ENCODE results near the gene WTIP. TPM values are rescaled to one million over a fixed set of nuclear protein-coding genes. Genes with fewer than 3 reads are reported as not detected.

Gene WTIP
- total and polyA plus RNA-seq, 2 of the 4 experiments (the other 2 are of a cell fraction) = 30.3 to 48.9 TPM

- H2BK20ac ChIP-seq (ENCODE audit: low read depth, low read length) = no peak overlapping the region
- H3K36me3 ChIP-seq (ENCODE audit: control insufficient read depth, insufficient read depth, low read length) = no peaks in the 10 kb centered on the region
- CTCF ChIA-PET = no interaction called here
- DNase-seq = no peak
- no peak overlapping the region for H2AK9ac ChIP-seq (replicated peaks; ENCODE audit: low read depth, low read length, poor library complexity)
- BruUV-seq (replicated peaks) = no TSS peak
- H2AFZ ChIP-seq (replicated peaks; ENCODE audit: low read length, poor library complexity) = no peak overlapping the region
- no peak overlapping the region for H3K56ac ChIP-seq (ENCODE audit: extremely low read depth, insufficient read depth, low read length)
- no peak overlapping the region for H2AK5ac ChIP-seq (ENCODE audit: low read depth, low read length)
- POLR2A ChIA-PET (ENCODE audit: unreplicated experiment) = no interaction called here
- H3K27me3 ChIP-seq (ENCODE audit: control insufficient read depth, insufficient read depth, low read length) = no peaks in the 10 kb centered on the region
- no peak overlapping the region for H4K8ac ChIP-seq (ENCODE audit: low read depth in 2 of 2, low read length in 2 of 2)
- no peak overlapping the region for H3K9ac ChIP-seq (ENCODE audit: low read depth, low read length)
- ATAC-seq (ENCODE audit: low read depth) = no peak
- no peak overlapping the region for H3K23ac ChIP-seq (ENCODE audit: low read depth, low read length)
- no peak overlapping the region for H3K18ac ChIP-seq (ENCODE audit: low read depth, low read length)
- no peaks in the 10 kb centered on the region for H3K9me1 ChIP-seq (ENCODE audit: insufficient read depth, low read length)
- H3K4me2 ChIP-seq (ENCODE audit: low read depth, low read length) = no peak overlapping the region
- H3K9me3 ChIP-seq (ENCODE audit: control insufficient read depth, insufficient read depth, low read length) = peaks cover 2% of the 10 kb centered on the region; the same call in 1 of the 2 replicates
- TF ChIP-seq RFX5 (IDR thresholded peaks at IDR 0.05; ENCODE audit: low read depth, low read length) (no peak), CEBPB (IDR thresholded peaks at IDR 0.05; ENCODE audit: low read depth, low read length) (no peak), RAD21 (IDR thresholded peaks at IDR 0.05; ENCODE audit: low read length) (no peak), MAFK (IDR thresholded peaks at IDR 0.05; ENCODE audit: low read depth, low read length) (no peak), CTCF (conservative IDR thresholded peaks at IDR 0.05; ENCODE audit: low read depth, low read length) (no peak), BHLHE40 (IDR thresholded peaks at IDR 0.05; ENCODE audit: low read depth, low read length) (no peak), USF2 (IDR thresholded peaks at IDR 0.05; ENCODE audit: low read depth, low read length) (no peak), MAZ (IDR thresholded peaks at IDR 0.05; ENCODE audit: borderline replicate concordance, low read depth, low read length) (no peak), SMC3 (IDR thresholded peaks at IDR 0.05; ENCODE audit: low read depth, low read length) (no peak), NFE2L2 (IDR thresholded peaks at IDR 0.05; ENCODE audit: low read depth, low read length) (no peak), FOS (IDR thresholded peaks at IDR 0.05; ENCODE audit: low read depth, low read length) (no peak), MXI1 (IDR thresholded peaks at IDR 0.05; ENCODE audit: borderline replicate concordance, low read depth, low read length) (no peak), CHD1 (IDR thresholded peaks at IDR 0.05; ENCODE audit: low read depth, low read length) (no peak), RCOR1 (IDR thresholded peaks at IDR 0.05; ENCODE audit: insufficient replicate concordance, low read length) (no peak), POLR2A (IDR thresholded peaks at IDR 0.05; ENCODE audit: low read depth, low read length) (no peak), ELK1 (IDR thresholded peaks at IDR 0.05; ENCODE audit: borderline replicate concordance, low read depth, low read length) (no peak)
- no peak overlapping the region for H3K14ac ChIP-seq (replicated peaks; ENCODE audit: low read depth, low read length)
- no peak overlapping the region for H3K4me3 ChIP-seq (ENCODE audit: insufficient read depth, low read depth, low read length)
- no peaks in the 10 kb centered on the region for H4K20me1 ChIP-seq (ENCODE audit: insufficient read depth, low read length)
- H3K27ac ChIP-seq (ENCODE audit: insufficient read depth, low read length) = no peak overlapping the region
- no peaks in the 10 kb centered on the region for H3K4me1 ChIP-seq (ENCODE audit: control insufficient read depth, insufficient read depth, low read length)
- no CpG with 5 or more reads among the region's 2 CpGs for WGBS, 2 experiments (ENCODE audit: extremely low coverage in 2 of 2, insufficient read length in 1 of 2)
- intact Hi-C loops (cut with micrococcal nuclease) = no loop called here
- H3K4ac ChIP-seq (ENCODE audit: low read depth, low read length) = no peak overlapping the region
- dilution Hi-C loops (cut with HindIII; ENCODE audit: low sequenced_read_pairs, unreplicated experiment) = no loop called here
- no peak overlapping the region for H2BK120ac ChIP-seq (ENCODE audit: low read depth, low read length)
- no peak overlapping the region for H4K5ac ChIP-seq (ENCODE audit: low read depth, low read length)
- in situ Hi-C loops (cut with MboI; ENCODE audit: low sequenced_read_pairs) = no loop called here
- no peak overlapping the region for H2BK5ac ChIP-seq (ENCODE audit: low read depth, low read length, poor library complexity, severe bottlenecking)
- H2BK15ac ChIP-seq (ENCODE audit: low read depth, low read length) = no peak overlapping the region
- no peaks in the 10 kb centered on the region for H3K79me1 ChIP-seq (ENCODE audit: low read depth in 1 of 2, low read length in 2 of 2)
- H4K91ac ChIP-seq (ENCODE audit: insufficient read depth, low read depth, low read length) = no peak overlapping the region
Measured at GRCh38 chr19:34549833-34550232, 68.3 kb downstream of the WTIP start.
